ENCODE results near the gene ANK3.

Gene ANK3

GRCh38 chr10:60425392-60426110 is 35.9 kb upstream of the ANK3 start:
- ChIA-PET CTCF (interaction anchor here (0.8 to 22.1 kb wide), 8 partner anchors 9 to 328 kb away, joined by 3 to 346 read pairs (median 5); no protein-coding TSS in a partner anchor), POLR2A (no interaction called here)
- TF ChIP-seq CTCF (IDR thresholded peaks at IDR 0.05; ENCODE audit: insufficient read depth, low read length, missing control alignments) = no peak
- no peak overlapping the region for H3K4me3 ChIP-seq (ENCODE audit: low read depth, low read length)
- no peak for DNase-seq (ENCODE audit: low read depth, low spot score)

GRCh38 chr10:60424971-60425370 is 35.3 kb upstream of the ANK3 start:
- no peak overlapping the region for H3K4me3 ChIP-seq (ENCODE audit: low read depth, low read length)
- POLR2A ChIA-PET = no interaction called here
- CTCF ChIA-PET = interaction anchor here (0.8 to 22.1 kb wide), 7 partner anchors 8 to 310 kb away, joined by 3 to 346 read pairs (median 6); no protein-coding TSS in a partner anchor
- no peak for TF ChIP-seq CTCF (IDR thresholded peaks at IDR 0.05; ENCODE audit: insufficient read depth, low read length, missing control alignments)
- no peak for DNase-seq (ENCODE audit: low read depth, low spot score)

GRCh38 chr10:60423920-60424319 is 34.2 kb upstream of the ANK3 start:
- ChIA-PET POLR2A (no interaction called here), CTCF (interaction anchor here (22.1 kb wide), 1 partner anchor 217 kb away, joined by 346 read pairs; no protein-coding TSS in a partner anchor)
- no peak for TF ChIP-seq CTCF (IDR thresholded peaks at IDR 0.05; ENCODE audit: insufficient read depth, low read length, missing control alignments)
- H3K4me3 ChIP-seq (ENCODE audit: low read depth, low read length) = no peak overlapping the region
- DNase-seq (ENCODE audit: low read depth, low spot score) = no peak

- TF ChIP-seq CTCF (IDR thresholded peaks at IDR 0.05; ENCODE audit: insufficient read depth, low read length, missing control alignments) = no peak
- no peak for DNase-seq (ENCODE audit: low read depth, low spot score)
- no peak overlapping the region for H3K4me3 ChIP-seq (ENCODE audit: low read depth, low read length)
- CTCF ChIA-PET = interaction anchor here (1.2 to 22.1 kb wide), 2 partner anchors 216 to 307 kb away, joined by 3 to 346 read pairs; no protein-coding TSS in a partner anchor
- POLR2A ChIA-PET = no interaction called here
Observed at GRCh38 chr10:60422809-60423208, 33.1 kb upstream of the ANK3 start.

GRCh38 chr10:60420991-60421894 is 31.6 kb upstream of the ANK3 start:
- no peak for TF ChIP-seq CTCF (IDR thresholded peaks at IDR 0.05; ENCODE audit: insufficient read depth, low read length, missing control alignments)
- no peak for DNase-seq (ENCODE audit: low read depth, low spot score)
- CTCF ChIA-PET = no interaction called here
- no peak overlapping the region for H3K4me3 ChIP-seq (ENCODE audit: low read depth, low read length)
- POLR2A ChIA-PET = no interaction called here

- no peak for DNase-seq (ENCODE audit: low read depth, low spot score)
- ChIA-PET POLR2A (no interaction called here), CTCF (interaction anchor here (0.7 to 0.9 kb wide), 2 partner anchors 211 to 304 kb away, joined by 3 read pairs; no protein-coding TSS in a partner anchor)
- H3K4me3 ChIP-seq (ENCODE audit: low read depth, low read length) = no peak overlapping the region
- TF ChIP-seq CTCF (IDR thresholded peaks at IDR 0.05; ENCODE audit: insufficient read depth, low read length, missing control alignments) = no peak
Observed at GRCh38 chr10:60419249-60419648, 29.6 kb upstream of the ANK3 start.

Data from AG04449 (cell line).